ENCODE results near the gene SIGLEC15.
"Not testable (repeated sequence)": the region's sequence is repeated elsewhere in the genome, so short reads cannot be mapped to it uniquely, and the experiment has no call there.

DNA sequence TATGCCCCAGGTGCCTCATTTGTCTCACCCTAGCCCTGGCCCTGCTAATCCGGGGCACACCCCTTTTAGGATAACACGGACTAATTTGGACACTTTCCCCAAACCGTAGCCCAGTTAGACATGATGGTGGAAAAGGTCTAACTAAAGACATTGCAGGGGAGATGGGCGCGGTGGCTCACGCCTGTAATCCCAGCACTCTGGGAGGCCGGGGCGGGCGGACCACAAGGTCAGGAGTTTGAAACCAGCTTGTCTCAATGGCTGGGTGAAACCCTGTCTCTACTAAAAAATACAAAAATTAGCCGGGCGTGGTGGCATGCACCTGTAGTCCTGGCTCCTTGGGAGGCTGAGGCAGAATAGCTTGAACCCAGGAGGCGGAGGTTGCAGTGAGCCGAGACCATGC lies 23.2 kb downstream of the SIGLEC15 start:
- TF ChIP-seq, protein P1, sequence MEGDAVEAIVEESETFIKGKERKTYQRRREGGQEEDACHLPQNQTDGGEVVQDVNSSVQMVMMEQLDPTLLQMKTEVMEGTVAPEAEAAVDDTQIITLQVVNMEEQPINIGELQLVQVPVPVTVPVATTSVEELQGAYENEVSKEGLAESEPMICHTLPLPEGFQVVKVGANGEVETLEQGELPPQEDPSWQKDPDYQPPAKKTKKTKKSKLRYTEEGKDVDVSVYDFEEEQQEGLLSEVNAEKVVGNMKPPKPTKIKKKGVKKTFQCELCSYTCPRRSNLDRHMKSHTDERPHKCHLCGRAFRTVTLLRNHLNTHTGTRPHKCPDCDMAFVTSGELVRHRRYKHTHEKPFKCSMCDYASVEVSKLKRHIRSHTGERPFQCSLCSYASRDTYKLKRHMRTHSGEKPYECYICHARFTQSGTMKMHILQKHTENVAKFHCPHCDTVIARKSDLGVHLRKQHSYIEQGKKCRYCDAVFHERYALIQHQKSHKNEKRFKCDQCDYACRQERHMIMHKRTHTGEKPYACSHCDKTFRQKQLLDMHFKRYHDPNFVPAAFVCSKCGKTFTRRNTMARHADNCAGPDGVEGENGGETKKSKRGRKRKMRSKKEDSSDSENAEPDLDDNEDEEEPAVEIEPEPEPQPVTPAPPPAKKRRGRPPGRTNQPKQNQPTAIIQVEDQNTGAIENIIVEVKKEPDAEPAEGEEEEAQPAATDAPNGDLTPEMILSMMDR (IDR thresholded peaks at IDR 0.05; ENCODE audit: insufficient read depth, low read length, poor library complexity, severe bottlenecking), result not testable (repeated sequence)
- not testable (repeated sequence) for TF ChIP-seq EZH2phosphoT487 (conservative IDR thresholded peaks at IDR 0.05; ENCODE audit: low read length)

Data from SU-DHL-6 (cell line).